MM.1S (cell line): Measurements from ENCODE around the gene PRICKLE1.

Experiments used
- DNase-seq: peaks from one replicate; pipeline ENCODE4 v3.0.0-alpha.2; 2015
- H2AFZ ChIP-seq: fragments of 300-600 bp; sonication (generic); 2 replicates; pipeline ENCODE4 v1.6.0; 2016; ENCODE audit warnings: antibody characterized with exemption, low read length
- H3F3A ChIP-seq: fragments of 300-600 bp; sonication (generic); 2 replicates; pipeline ENCODE4 v1.6.1; 2016; ENCODE audit warnings: mild to moderate bottlenecking, antibody characterized with exemption, low read length, moderate library complexity, mixed read lengths; ENCODE audit not compliant: insufficient read depth
- H3K27ac ChIP-seq: fragments of 300-600 bp; sonication (generic); 2 replicates; pipeline ENCODE4 v1.5.1; 2016; ENCODE audit warnings: mild to moderate bottlenecking, low read length
- H3K27me3 ChIP-seq: fragments of 300-600 bp; sonication (generic); replicated peaks from 2 replicates; pipeline ENCODE4 v1.6.0; 2016; ENCODE audit warnings: low read length; ENCODE audit not compliant: insufficient read depth
- H3K36me3 ChIP-seq: fragments of 300-600 bp; sonication (generic); replicated peaks from 2 replicates; pipeline ENCODE4 v1.6.1; 2016; ENCODE audit warnings: mild to moderate bottlenecking, low read length, mixed read lengths; ENCODE audit not compliant: insufficient read depth
- H3K4me1 ChIP-seq: fragments of 300-600 bp; sonication (generic); 2 replicates; pipeline ENCODE4 v1.6.1; 2016; ENCODE audit warnings: low read length, mixed read lengths
- H3K4me2 ChIP-seq: fragments of 300-600 bp; sonication (generic); 2 replicates; pipeline ENCODE4 v1.6.0; 2016; ENCODE audit warnings: low read depth, low read length
- H3K4me3 ChIP-seq: fragments of 300-600 bp; sonication (generic); 2 replicates; pipeline ENCODE4 v1.5.1; 2016; ENCODE audit warnings: low read length, mixed read lengths
- H3K79me2 ChIP-seq: fragments of 300-600 bp; sonication (generic); 2 replicates; pipeline ENCODE4 v1.6.1; 2016; ENCODE audit warnings: mixed run types, low read length, mixed read lengths
- H3K9ac ChIP-seq: fragments of 300-600 bp; sonication (generic); 2 replicates; pipeline ENCODE4 v1.6.1; 2016; ENCODE audit warnings: low read length, mixed read lengths
- H3K9me2 ChIP-seq: fragments of 300-600 bp; sonication (generic); replicated peaks from 2 replicates; pipeline ENCODE4 v1.6.1; 2016; ENCODE audit warnings: mild to moderate bottlenecking, low read length, mixed read lengths; ENCODE audit not compliant: insufficient read depth
- H3K9me3 ChIP-seq: fragments of 300-600 bp; sonication (generic); replicated peaks from 2 replicates; pipeline ENCODE4 v1.6.1; 2016; ENCODE audit warnings: mild to moderate bottlenecking, low read length, mixed read lengths; ENCODE audit not compliant: insufficient read depth
- H4K20me1 ChIP-seq: fragments of 300-600 bp; sonication (generic); 2 replicates; pipeline ENCODE4 v1.6.1; 2016; ENCODE audit warnings: mild to moderate bottlenecking, low read length, moderate library complexity, mixed read lengths; ENCODE audit not compliant: insufficient read depth
- EZH2 ChIP-seq: fragments of 300-600 bp; sonication (generic); optimal IDR thresholded peaks from 2 replicates; pipeline ENCODE3; 2017; ENCODE audit warnings: low read depth, mild to moderate bottlenecking, antibody characterized with exemption, low read length, mixed read lengths
- EZH2phosphoT487 ChIP-seq: fragments of 300-600 bp; sonication (generic); IDR thresholded peaks from 2 replicates; pipeline ENCODE4 v1.6.1; 2018; ENCODE audit warnings: antibody characterized with exemption, low read length
- TF ChIP-seq, protein P1 (sequence below): fragments of 300-600 bp; sonication (generic); IDR thresholded peaks from 2 replicates; pipeline ENCODE4 v1.5.1; 2016; ENCODE audit warnings: antibody characterized with exemption, low read length, mixed read lengths

PRICKLE1 gene

DNA sequence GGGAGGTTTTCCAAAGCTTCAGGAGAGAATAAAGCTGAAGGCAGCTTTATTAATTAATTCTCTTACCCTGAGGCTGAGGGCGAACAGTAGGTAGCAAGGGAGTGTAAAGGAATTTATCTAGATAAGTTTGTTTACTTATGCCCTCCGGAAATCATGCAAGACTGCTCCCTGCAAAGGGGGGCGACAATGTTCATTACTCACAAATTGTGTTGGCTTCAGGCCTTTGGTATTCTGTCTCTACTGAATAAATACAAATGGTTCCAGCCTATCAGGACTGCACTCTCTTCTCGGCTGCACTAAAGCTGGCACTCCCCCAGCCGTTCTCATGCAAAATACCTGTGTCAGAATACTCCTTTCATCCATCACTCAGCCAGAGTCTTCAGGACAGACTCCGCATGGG, 142.8 kb downstream of the PRICKLE1 start:
- no peaks in the 10 kb centered on the region for H3K9me2 ChIP-seq
- DNase-seq, result no peak
- H3K27ac ChIP-seq, result no peak overlapping the region
- H3K79me2 ChIP-seq, result no peaks in the 10 kb centered on the region
- no peak overlapping the region for H3K4me3 ChIP-seq
- H3K9me3 ChIP-seq, result no peaks in the 10 kb centered on the region
- no peaks in the 10 kb centered on the region; the same call in 1 of the 2 replicates for H4K20me1 ChIP-seq
- H2AFZ ChIP-seq, result no peak overlapping the region
- no peaks in the 10 kb centered on the region for H3K4me1 ChIP-seq
- H3K4me2 ChIP-seq, result no peak overlapping the region
- H3K27me3 ChIP-seq, result no peaks in the 10 kb centered on the region
- no peaks in the 10 kb centered on the region; the same call in 1 of the 2 replicates for H3K36me3 ChIP-seq
- TF ChIP-seq, protein P1, sequence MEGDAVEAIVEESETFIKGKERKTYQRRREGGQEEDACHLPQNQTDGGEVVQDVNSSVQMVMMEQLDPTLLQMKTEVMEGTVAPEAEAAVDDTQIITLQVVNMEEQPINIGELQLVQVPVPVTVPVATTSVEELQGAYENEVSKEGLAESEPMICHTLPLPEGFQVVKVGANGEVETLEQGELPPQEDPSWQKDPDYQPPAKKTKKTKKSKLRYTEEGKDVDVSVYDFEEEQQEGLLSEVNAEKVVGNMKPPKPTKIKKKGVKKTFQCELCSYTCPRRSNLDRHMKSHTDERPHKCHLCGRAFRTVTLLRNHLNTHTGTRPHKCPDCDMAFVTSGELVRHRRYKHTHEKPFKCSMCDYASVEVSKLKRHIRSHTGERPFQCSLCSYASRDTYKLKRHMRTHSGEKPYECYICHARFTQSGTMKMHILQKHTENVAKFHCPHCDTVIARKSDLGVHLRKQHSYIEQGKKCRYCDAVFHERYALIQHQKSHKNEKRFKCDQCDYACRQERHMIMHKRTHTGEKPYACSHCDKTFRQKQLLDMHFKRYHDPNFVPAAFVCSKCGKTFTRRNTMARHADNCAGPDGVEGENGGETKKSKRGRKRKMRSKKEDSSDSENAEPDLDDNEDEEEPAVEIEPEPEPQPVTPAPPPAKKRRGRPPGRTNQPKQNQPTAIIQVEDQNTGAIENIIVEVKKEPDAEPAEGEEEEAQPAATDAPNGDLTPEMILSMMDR, result no peak
- no peak for TF ChIP-seq EZH2
- no peak for TF ChIP-seq EZH2phosphoT487
- H3K9ac ChIP-seq, result no peak overlapping the region
- H3F3A ChIP-seq, result no peaks in the 10 kb centered on the region

DNA sequence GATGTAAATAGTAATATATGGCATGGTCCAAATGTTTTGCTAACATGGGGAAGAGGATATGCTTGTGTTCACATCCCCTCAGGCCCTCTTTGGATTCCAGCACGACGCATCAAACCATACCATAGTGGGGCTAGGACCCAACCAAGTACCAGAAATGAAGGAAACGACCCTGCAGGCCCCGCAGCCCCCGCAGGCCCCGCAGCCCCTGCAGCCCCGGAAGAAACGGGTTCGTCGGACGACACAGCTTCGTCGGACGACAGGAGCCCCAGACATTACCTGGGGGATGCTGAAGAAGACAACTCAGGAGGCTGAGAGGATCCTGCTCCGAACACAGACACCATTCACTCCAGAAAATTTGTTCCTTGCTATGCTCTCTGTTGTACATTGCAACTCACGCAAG, 143.7 kb downstream of the PRICKLE1 start:
- no peak overlapping the region for H3K9ac ChIP-seq
- no peaks in the 10 kb centered on the region; the same call in 1 of the 2 replicates for H4K20me1 ChIP-seq
- H3F3A ChIP-seq, result no peaks in the 10 kb centered on the region
- no peaks in the 10 kb centered on the region for H3K79me2 ChIP-seq
- no peaks in the 10 kb centered on the region for H3K4me1 ChIP-seq
- H3K27me3 ChIP-seq, result no peaks in the 10 kb centered on the region
- no peak overlapping the region for H3K4me3 ChIP-seq
- TF ChIP-seq EZH2 (no peak), EZH2phosphoT487 (no peak)
- TF ChIP-seq, protein P1, result no peak
- no peaks in the 10 kb centered on the region for H3K9me2 ChIP-seq
- H2AFZ ChIP-seq, result no peak overlapping the region
- no peak for DNase-seq
- H3K36me3 ChIP-seq, result no peaks in the 10 kb centered on the region; the same call in 1 of the 2 replicates
- H3K27ac ChIP-seq, result no peak overlapping the region
- no peak overlapping the region for H3K4me2 ChIP-seq
- H3K9me3 ChIP-seq, result no peaks in the 10 kb centered on the region

DNA sequence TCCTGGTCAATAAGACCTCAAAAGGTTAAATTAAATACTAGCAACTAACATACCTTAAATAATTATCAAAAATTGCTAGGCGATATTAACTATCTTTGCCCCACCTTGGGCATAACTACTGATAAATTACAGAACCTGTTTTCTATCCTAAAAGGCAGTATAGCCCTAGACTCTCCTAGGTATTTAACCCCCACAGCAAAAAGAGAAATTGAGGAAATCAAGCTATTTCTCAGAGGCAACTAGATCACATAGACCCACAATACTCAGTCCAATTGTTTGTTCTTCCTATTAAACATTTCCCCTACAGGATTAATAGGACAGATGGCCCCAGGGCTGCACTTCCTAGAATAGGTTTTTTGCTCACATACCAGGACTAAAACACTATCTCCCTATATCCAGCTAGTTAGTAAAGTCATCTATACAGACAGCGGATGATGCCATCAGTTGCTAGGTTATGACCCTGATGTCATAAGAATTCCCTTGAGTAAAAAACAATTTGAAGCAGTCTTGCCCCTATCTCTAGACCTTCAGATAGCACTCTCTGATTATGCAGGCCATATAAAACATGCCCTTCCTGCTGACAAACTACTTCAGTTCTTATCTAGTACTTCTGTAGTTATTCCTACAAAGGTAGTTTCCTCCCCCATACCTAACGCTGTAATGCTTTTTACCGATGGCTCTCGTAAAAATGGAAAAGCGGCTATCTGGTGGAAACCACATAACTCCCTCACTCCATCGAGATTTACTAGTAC, 145.2 kb downstream of the PRICKLE1 start:
- Histone ChIP-seq H3K27me3 (no peaks in the 10 kb centered on the region), H4K20me1 (no peaks in the 10 kb centered on the region; the same call in 1 of the 2 replicates), H3K9me2 (no peaks in the 10 kb centered on the region), H3K79me2 (no peaks in the 10 kb centered on the region), H3K9ac (no peak overlapping the region), H3K27ac (no peak overlapping the region), H3F3A (no peaks in the 10 kb centered on the region), H3K4me2 (no peak overlapping the region), H2AFZ (no peak overlapping the region), H3K9me3 (no peaks in the 10 kb centered on the region), H3K36me3 (no peaks in the 10 kb centered on the region; the same call in 1 of the 2 replicates), H3K4me1 (no peaks in the 10 kb centered on the region), H3K4me3 (no peak overlapping the region)
- DNase-seq, result no peak
- TF ChIP-seq, protein P1, result no peak
- no peak for TF ChIP-seq EZH2phosphoT487
- TF ChIP-seq EZH2, result no peak
